Measurements from ENCODE around the gene RNF4. TPM values are rescaled to one million over a fixed set of nuclear protein-coding genes. Genes with fewer than 3 reads are reported as not detected.

Gene RNF4
- total and polyA plus RNA-seq, 12 donors, result 13.4 to 42.1 (median 29.7) TPM

DNA sequence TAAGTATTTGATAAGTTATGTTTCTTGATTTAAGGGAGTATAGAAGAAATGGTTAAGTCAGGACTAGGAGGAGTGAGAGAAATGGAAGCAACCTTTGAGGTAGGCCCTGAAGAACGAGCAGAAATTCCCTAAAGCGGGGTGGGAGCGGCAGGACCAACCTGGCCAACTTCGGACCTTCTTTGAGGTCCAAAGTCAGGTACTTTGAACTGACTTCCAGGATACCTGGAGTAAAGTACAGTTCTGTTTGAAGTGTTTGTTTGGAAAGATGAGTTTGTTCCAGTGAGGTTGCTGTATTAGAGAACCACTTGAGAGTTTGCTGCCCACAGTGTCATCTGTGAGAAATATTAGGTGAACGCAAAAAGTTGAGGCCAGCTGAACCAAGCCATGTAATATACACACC, 11.7 kb downstream of the RNF4 start:
- TF ChIP-seq, protein P1, sequence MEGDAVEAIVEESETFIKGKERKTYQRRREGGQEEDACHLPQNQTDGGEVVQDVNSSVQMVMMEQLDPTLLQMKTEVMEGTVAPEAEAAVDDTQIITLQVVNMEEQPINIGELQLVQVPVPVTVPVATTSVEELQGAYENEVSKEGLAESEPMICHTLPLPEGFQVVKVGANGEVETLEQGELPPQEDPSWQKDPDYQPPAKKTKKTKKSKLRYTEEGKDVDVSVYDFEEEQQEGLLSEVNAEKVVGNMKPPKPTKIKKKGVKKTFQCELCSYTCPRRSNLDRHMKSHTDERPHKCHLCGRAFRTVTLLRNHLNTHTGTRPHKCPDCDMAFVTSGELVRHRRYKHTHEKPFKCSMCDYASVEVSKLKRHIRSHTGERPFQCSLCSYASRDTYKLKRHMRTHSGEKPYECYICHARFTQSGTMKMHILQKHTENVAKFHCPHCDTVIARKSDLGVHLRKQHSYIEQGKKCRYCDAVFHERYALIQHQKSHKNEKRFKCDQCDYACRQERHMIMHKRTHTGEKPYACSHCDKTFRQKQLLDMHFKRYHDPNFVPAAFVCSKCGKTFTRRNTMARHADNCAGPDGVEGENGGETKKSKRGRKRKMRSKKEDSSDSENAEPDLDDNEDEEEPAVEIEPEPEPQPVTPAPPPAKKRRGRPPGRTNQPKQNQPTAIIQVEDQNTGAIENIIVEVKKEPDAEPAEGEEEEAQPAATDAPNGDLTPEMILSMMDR (IDR thresholded peaks at IDR 0.05), result no peak
- DNase-seq (no peak), ATAC-seq (no peak)
- peaks cover 0 to 20% (median 0%) of the 10 kb centered on the region in 9 donors for H3K36me3 ChIP-seq
- intact Hi-C loops (cut with DNase I), result no loop called here
- no peaks in the 10 kb centered on the region for H3K9me3 ChIP-seq
- peaks cover 33 to 100% (median 69%) of the 10 kb centered on the region in 9 donors for H3K4me1 ChIP-seq
- 95 to 96% methylated on average over 5 of the region's 5 CpGs for whole genome bisulfite sequencing, 2 donors
- H3K4me3 ChIP-seq, result no peak overlapping the region
- no peaks in the 10 kb centered on the region for H3K27me3 ChIP-seq
- peak overlapping the region in 2 of 10 donors; percentile 73 to 86 for H3K27ac ChIP-seq

DNA sequence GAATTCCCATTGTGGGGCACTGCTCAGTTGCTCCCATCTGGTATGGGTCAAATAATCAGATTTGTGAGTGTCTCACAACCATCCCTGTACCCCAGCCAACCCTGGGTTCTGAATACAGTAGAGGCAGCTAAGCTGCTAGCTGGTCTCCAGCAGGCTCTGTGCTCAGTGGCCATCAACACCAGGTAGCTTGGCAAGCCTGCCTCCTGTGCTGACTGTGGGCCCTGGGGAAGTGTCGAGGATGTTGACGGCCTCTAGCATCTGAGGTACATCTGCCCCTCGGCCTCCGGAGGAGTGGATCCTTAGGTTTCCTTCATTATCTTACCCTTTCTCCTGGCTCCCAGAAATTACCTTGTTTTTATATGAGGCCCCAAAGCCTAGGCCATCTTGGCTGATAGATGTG, 13.3 kb downstream of the RNF4 start:
- ATAC-seq (peak in 1 of 8 donors; percentile 28), DNase-seq (no peak)
- intact Hi-C loops (cut with DNase I), result no loop called here
- Histone ChIP-seq H3K4me3 (peak overlapping the region in 1 of 10 donors; percentile 6), H3K9me3 (no peaks in the 10 kb centered on the region), H3K27ac (peak overlapping the region; percentile 29 to 87 (median 77)), H3K4me1 (peaks cover 34 to 100% (median 81%) of the 10 kb centered on the region in 9 donors), H3K36me3 (peaks cover 0 to 7% (median 0%) of the 10 kb centered on the region in 9 donors), H3K27me3 (no peaks in the 10 kb centered on the region)
- WGBS, 2 donors, result 63 to 83% methylated on average over 4 of the region's 4 CpGs
- TF ChIP-seq, protein P1 (IDR thresholded peaks at IDR 0.05), result no peak

DNA sequence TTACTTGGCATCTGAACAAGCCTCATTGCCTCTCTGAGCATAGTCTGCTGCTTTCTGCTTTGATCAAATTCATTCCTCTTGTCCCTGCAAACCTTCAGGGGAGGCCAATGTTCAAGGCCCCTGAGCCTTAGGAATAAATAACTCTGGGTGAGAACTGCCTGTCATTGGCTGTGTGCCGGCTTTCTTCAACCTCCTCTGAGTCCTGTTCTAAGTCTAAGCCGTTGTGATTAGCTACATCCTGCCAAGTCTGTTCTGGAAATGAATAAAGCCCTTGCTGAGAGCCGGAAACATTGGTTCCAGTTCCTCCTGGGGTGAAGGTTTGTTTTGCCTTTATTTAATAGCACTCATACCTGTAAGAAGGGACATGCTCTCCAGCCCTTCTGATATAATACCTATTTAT, 13.8 kb downstream of the RNF4 start:
- no peaks in the 10 kb centered on the region for H3K27me3 ChIP-seq
- H3K27ac ChIP-seq, result peak overlapping the region; percentile 29 to 87 (median 77)
- TF ChIP-seq, protein P1 (IDR thresholded peaks at IDR 0.05), result no peak
- H3K9me3 ChIP-seq, result no peaks in the 10 kb centered on the region
- peaks cover 34 to 100% (median 85%) of the 10 kb centered on the region in 9 donors for H3K4me1 ChIP-seq
- 0 to 3% methylated on average over 3 of the region's 3 CpGs for WGBS, 2 donors
- peaks cover 0 to 6% (median 0%) of the 10 kb centered on the region in 9 donors for H3K36me3 ChIP-seq
- intact Hi-C loops (cut with DNase I), result no loop called here
- ATAC-seq (peak; percentile 61 to 86 (median 76)), DNase-seq (peak in 1 of 2 donors; percentile 51)
- H3K4me3 ChIP-seq, result peak overlapping the region in 2 of 10 donors; percentile 6 to 13

DNA sequence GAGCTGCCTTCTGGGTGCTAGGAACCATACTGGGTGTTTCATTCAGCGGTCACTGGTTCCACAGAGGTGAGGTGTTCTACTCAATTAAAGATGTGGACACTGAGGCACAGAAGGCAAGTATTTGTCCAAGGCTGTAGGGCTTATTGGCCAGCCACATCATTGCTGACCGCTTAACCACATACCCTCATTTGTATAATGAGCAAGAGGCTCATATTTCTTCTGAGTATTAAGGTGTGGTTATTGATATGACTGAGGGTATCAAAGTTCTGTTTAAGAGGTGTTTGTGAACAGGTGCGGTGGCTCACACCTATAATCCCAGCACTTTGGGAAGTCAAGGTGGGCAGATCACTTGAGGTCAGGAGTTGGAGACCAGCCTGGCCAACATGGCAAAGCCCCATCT, 14.3 kb downstream of the RNF4 start:
- intact Hi-C loops (cut with DNase I), result no loop called here
- peaks cover 34 to 100% (median 85%) of the 10 kb centered on the region in 9 donors for H3K4me1 ChIP-seq
- peaks cover 0 to 8% (median 0%) of the 10 kb centered on the region in 9 donors for H3K36me3 ChIP-seq
- ATAC-seq (no peak), DNase-seq (no peak)
- WGBS, 2 donors, result 92 to 97% methylated on average over 3 of the region's 3 CpGs
- H3K27me3 ChIP-seq, result no peaks in the 10 kb centered on the region
- no peaks in the 10 kb centered on the region for H3K9me3 ChIP-seq
- TF ChIP-seq, protein P1 (IDR thresholded peaks at IDR 0.05), result no peak
- peak overlapping the region; percentile 29 to 87 (median 77) for H3K27ac ChIP-seq
- H3K4me3 ChIP-seq, result peak overlapping the region in 1 of 10 donors; percentile 13

Data from heart right ventricle (tissue), 16 donors.